IMR-90 (cell line): ENCODE data around the gene DSC3. TPM values are rescaled to one million over a fixed set of nuclear protein-coding genes. Genes with fewer than 3 reads are reported as not detected.
A peak's percentile ranks its signal among the peaks of the same experiment; 100 is the strongest.

Experiments used
- ATAC-seq: fragments of 200-7000 bp; cut with Tn5 transposase; 2 replicates; pipeline ENCODE4 v1.9.1; 2020; ENCODE audit warnings: low read depth, mild to moderate bottlenecking, moderate library complexity
- Bru-seq: library from RNA; stranded (reverse); fragments of 400-500 nt; gene quantifications from one replicate; lab custom pipeline; 2021; lab: Mats Ljungman, UMichigan
- BruChase-seq, 2 experiments: library from RNA; stranded (reverse); fragments of 400-500 nt; gene quantifications; one replicate each; lab custom pipeline; 2021; lab: Mats Ljungman, UMichigan
- BruUV-seq: library from RNA; stranded (reverse); fragments of 400-500 nt; replicated peaks from 2 replicates; lab custom pipeline; 2021; lab: Mats Ljungman, UMichigan
- CTCF ChIA-PET: fragments of 300-600 bp; formaldehyde crosslinking; extraction: SDS; loops from one replicate; lab custom pipeline; 2021; ENCODE audit warnings: antibody characterized with exemption; lab: Yijun Ruan, JAX
- POLR2A ChIA-PET: fragments of 300-600 bp; sonication (Branson Sonifier 250); formaldehyde crosslinking; loops from one replicate; lab custom pipeline; 2022; ENCODE audit warnings: antibody characterized with exemption; ENCODE audit not compliant: unreplicated experiment; lab: Charles Lee
- DNase-seq: peaks from one replicate; pipeline ENCODE4 v3.0.0; 2013
- H2AFZ ChIP-seq: replicated peaks from 2 replicates; pipeline ENCODE3; 2013; ENCODE audit warnings: low read length, mild to moderate bottlenecking; ENCODE audit not compliant: poor library complexity
- H2AK5ac ChIP-seq: 2 replicates; pipeline ENCODE4 v1.6.1; 2013; ENCODE audit warnings: low read depth, low read length, inconsistent platforms
- H2AK9ac ChIP-seq: replicated peaks from 2 replicates; pipeline ENCODE3; 2013; ENCODE audit warnings: mild to moderate bottlenecking, low read depth, low read length, moderate library complexity; ENCODE audit not compliant: poor library complexity
- H2BK120ac ChIP-seq: 2 replicates; pipeline ENCODE4 v1.6.1; 2013; ENCODE audit warnings: low read depth, low read length, inconsistent platforms
- H2BK15ac ChIP-seq: 3 replicates; pipeline ENCODE4 v1.6.1; 2013; ENCODE audit warnings: low read depth, low read length, inconsistent platforms
- H2BK20ac ChIP-seq: 2 replicates; pipeline ENCODE4 v1.6.1; 2013; ENCODE audit warnings: low read depth, mild to moderate bottlenecking, inconsistent platforms, low read length, moderate library complexity
- H2BK5ac ChIP-seq: 2 replicates; pipeline ENCODE4 v1.6.1; 2013; ENCODE audit warnings: mild to moderate bottlenecking, low read depth, low read length, inconsistent platforms; ENCODE audit not compliant: poor library complexity, severe bottlenecking
- H3K14ac ChIP-seq: replicated peaks from 2 replicates; pipeline ENCODE4 v1.6.1; 2013; ENCODE audit warnings: low read depth, low read length, inconsistent platforms
- H3K18ac ChIP-seq: 2 replicates; pipeline ENCODE4 v1.6.1; 2013; ENCODE audit warnings: low read depth, low read length, control low read depth
- H3K23ac ChIP-seq: 2 replicates; pipeline ENCODE4 v1.6.1; 2013; ENCODE audit warnings: low read depth, low read length, inconsistent platforms
- H3K27ac ChIP-seq: 2 replicates; pipeline ENCODE4 v1.5.1; 2013; ENCODE audit warnings: mild to moderate bottlenecking, control low read depth, low read length; ENCODE audit not compliant: insufficient read depth
- H3K27me3 ChIP-seq: 2 replicates; pipeline ENCODE4 v1.6.1; 2013; ENCODE audit warnings: low read length; ENCODE audit not compliant: control insufficient read depth, insufficient read depth
- H3K36me3 ChIP-seq: 2 replicates; pipeline ENCODE4 v1.6.1; 2013; ENCODE audit warnings: low read length, mixed read lengths; ENCODE audit not compliant: control insufficient read depth, insufficient read depth
- H3K4ac ChIP-seq: 2 replicates; pipeline ENCODE4 v1.6.1; 2013; ENCODE audit warnings: low read depth, low read length, inconsistent platforms
- H3K4me1 ChIP-seq: 2 replicates; pipeline ENCODE4 v1.6.1; 2013; ENCODE audit warnings: low read length, mixed read lengths; ENCODE audit not compliant: control insufficient read depth, insufficient read depth
- H3K4me2 ChIP-seq: 2 replicates; pipeline ENCODE4 v1.6.1; 2013; ENCODE audit warnings: low read depth, mild to moderate bottlenecking, control low read depth, low read length, moderate library complexity
- H3K4me3 ChIP-seq: 2 replicates; pipeline ENCODE4 v1.5.1; 2013; ENCODE audit warnings: low read depth, mild to moderate bottlenecking, control low read depth, low read length, moderate library complexity; ENCODE audit not compliant: insufficient read depth
- H3K56ac ChIP-seq: 2 replicates; pipeline ENCODE4 v1.6.1; 2013; ENCODE audit warnings: low read length, inconsistent platforms; ENCODE audit not compliant: insufficient read depth; ENCODE audit errors: extremely low read depth
- H3K79me1 ChIP-seq, 2 experiments: 2 replicates each; pipeline ENCODE4 v1.6.1; 2013; ENCODE audit warnings: low read length in 2 of 2, inconsistent platforms in 1 of 2, low read depth in 1 of 2
- H3K9ac ChIP-seq: 2 replicates; pipeline ENCODE4 v1.6.1; 2013; ENCODE audit warnings: low read depth, low read length, control low read depth
- H3K9me1 ChIP-seq: 2 replicates; pipeline ENCODE4 v1.6.1; 2013; ENCODE audit warnings: low read length, inconsistent platforms; ENCODE audit not compliant: insufficient read depth
- H3K9me3 ChIP-seq: 2 replicates; pipeline ENCODE4 v1.6.1; 2013; ENCODE audit warnings: low read length; ENCODE audit not compliant: control insufficient read depth, insufficient read depth
- H4K20me1 ChIP-seq: 2 replicates; pipeline ENCODE4 v1.6.1; 2013; ENCODE audit warnings: low read length, inconsistent platforms; ENCODE audit not compliant: insufficient read depth
- H4K5ac ChIP-seq: 2 replicates; pipeline ENCODE4 v1.6.1; 2013; ENCODE audit warnings: mild to moderate bottlenecking, low read depth, low read length, control low read depth
- H4K8ac ChIP-seq, 2 experiments: 2 replicates each; pipeline ENCODE4 v1.6.1; 2013; ENCODE audit warnings: low read depth in 2 of 2, low read length in 2 of 2, control low read depth in 1 of 2, inconsistent platforms in 1 of 2
- H4K91ac ChIP-seq: 2 replicates; pipeline ENCODE4 v1.6.1; 2013; ENCODE audit warnings: low read depth, low read length, inconsistent platforms; ENCODE audit not compliant: insufficient read depth
- FOS ChIP-seq: fragments of 150-350 bp; IDR thresholded peaks from 2 replicates; pipeline ENCODE4 v1.6.1; 2016; ENCODE audit warnings: low read depth, low read length
- MXI1 ChIP-seq: IDR thresholded peaks from 2 replicates; pipeline ENCODE4 v1.6.1; 2012; ENCODE audit warnings: low read depth, mild to moderate bottlenecking, low read length, moderate library complexity, borderline replicate concordance
- POLR2A ChIP-seq: IDR thresholded peaks from 2 replicates; pipeline ENCODE4 v1.6.1; 2012; ENCODE audit warnings: mild to moderate bottlenecking, low read depth, low read length
- USF2 ChIP-seq: fragments of 150-350 bp; IDR thresholded peaks from 2 replicates; pipeline ENCODE4 v1.6.1; 2017; ENCODE audit warnings: mild to moderate bottlenecking, antibody characterized with exemption, low read length, low read depth
- WGBS, 2 experiments: methylation state at CpG; one replicate each; pipeline versions ENCODE4 v1.1.5 to v1.1.7; 2013; ENCODE audit warnings: missing lambda C conversion rate in 2 of 2; ENCODE audit not compliant: insufficient read length in 1 of 2; ENCODE audit errors: extremely low coverage in 2 of 2; 5-methylcytosine and 5-hydroxymethylcytosine counted together
- dilution Hi-C: fragments of 300-500 bp; cut with HindIII; formaldehyde crosslinking; loops from one replicate; pipeline ENCODE4 v1.14.3; 2018; ENCODE audit warnings: low sequenced_read_pairs; ENCODE audit not compliant: unreplicated experiment
- in situ Hi-C: fragments of 300-500 bp; cut with MboI; formaldehyde crosslinking; loops from 3 replicates; pipeline ENCODE4 v1.14.3; 2019; ENCODE audit warnings: low sequenced_read_pairs, inconsistent platforms, mixed read lengths
- intact Hi-C: fragments of 100-400 bp; cut with micrococcal nuclease; formaldehyde crosslinking; loops from 2 replicates; pipeline ENCODE4 v1.10.0; 2022
- long read RNA-seq: library from polyadenylated mRNA; unstranded; transcript quantifications from one replicate; pipeline ENCODE4 v2.0.0, GENCODE V29; 2021; ENCODE audit not compliant: unreplicated experiment
- polyA plus RNA-seq, 3 experiments: library from polyadenylated mRNA; depleted of rRNA; stranded (reverse); fragments of >200 nt; gene quantifications; 2 replicates each; pipeline ENCODE4 v1.2.3, GENCODE V29; 2012; ENCODE audit warnings: low replicate concordance in 1 of 3
- total RNA-seq: library from RNA; depleted of rRNA; stranded (reverse); fragments of >200 nt; gene quantifications from 2 replicates; pipeline ENCODE4 v1.2.3, GENCODE V29; 2012; rRNA removed

DSC3 gene
- total RNA-seq (under 0.01 TPM in 2 replicates), polyA plus RNA-seq (2012; rRNA removed) (0.01 and 0.09 TPM in 2 replicates), Bru-seq, nascent RNA (percentile 25 among the genes with signal in this experiment), BruChase-seq, experiment 1, labeled RNA remaining after a 6-hour chase (percentile 22 among the genes with signal in this experiment), BruChase-seq, experiment 2, labeled RNA remaining after a 2-hour chase (percentile 22 among the genes with signal in this experiment)
- polyA plus RNA-seq (2012; cell fraction: cytosol; rRNA removed) = under 0.01 and 0.01 TPM in 2 replicates
- polyA plus RNA-seq (2012; cell fraction: nucleus; rRNA removed; ENCODE audit: low replicate concordance) = 0.03 TPM in 1 of 2 replicates, not detected in the other
- long read RNA-seq, partial matches to known transcripts = 1 of 1 reads
- long read RNA-seq, other reads (novel, unspliced or antisense) = 0 of 1 reads

- H3K18ac ChIP-seq = no peak within 1 kb of the TSS
- intact Hi-C loops = no loop called here
- H2BK20ac ChIP-seq = no peak within 1 kb of the TSS
- H4K8ac ChIP-seq = no peak within 1 kb of the TSS
- H3K9ac ChIP-seq = no peak within 1 kb of the TSS
- BruUV-seq = no TSS peak
- no peak within 1 kb of the TSS for H3K56ac ChIP-seq
- H4K91ac ChIP-seq = no peak within 1 kb of the TSS
- H3K4me2 ChIP-seq = peak within 1 kb of the TSS; percentile 21; the same call in 1 of the 2 replicates
- no peak within 1 kb of the TSS for H3K23ac ChIP-seq
- peak within 1 kb of the TSS; percentile 21 for H2AFZ ChIP-seq
- peaks cover 8% of the 10 kb centered on the region for H3K9me3 ChIP-seq
- H3K4me3 ChIP-seq = no peak within 1 kb of the TSS
- H2AK9ac ChIP-seq = no peak within 1 kb of the TSS
- no peaks in the 10 kb centered on the region for H3K36me3 ChIP-seq
- no peaks in the 10 kb centered on the region for H3K9me1 ChIP-seq
- no peak within 1 kb of the TSS for H2AK5ac ChIP-seq
- dilution Hi-C loops = no loop called here
- no peak for TF ChIP-seq FOS
- no peak for TF ChIP-seq POLR2A
- TF ChIP-seq MXI1 = no peak
- TF ChIP-seq USF2 = no peak
- no peak within 1 kb of the TSS for H2BK5ac ChIP-seq
- H3K4me1 ChIP-seq = no peaks in the 10 kb centered on the region
- in situ Hi-C loops = no loop called here
- H3K79me1 ChIP-seq = no peaks in the 10 kb centered on the region
- no peak within 1 kb of the TSS for H3K14ac ChIP-seq
- POLR2A ChIA-PET = no interaction called here
- DNase-seq (no peak), ATAC-seq (peak; percentile 40)
- H2BK120ac ChIP-seq = no peak within 1 kb of the TSS
- 5% methylated on average over 45 of the region's 73 CpGs; no CpG with 5 or more reads in 1 of the 2 experiments for WGBS, 2 experiments
- no peak within 1 kb of the TSS for H4K5ac ChIP-seq
- no peak within 1 kb of the TSS for H3K27ac ChIP-seq
- no peaks in the 10 kb centered on the region for H4K20me1 ChIP-seq
- H3K27me3 ChIP-seq = peaks cover 21% of the 10 kb centered on the region
- H3K4ac ChIP-seq = no peak within 1 kb of the TSS
- H2BK15ac ChIP-seq = no peak within 1 kb of the TSS
- CTCF ChIA-PET = no interaction called here
Measured at GRCh38 chr18:31042406-31043181, at the start of gene DSC3. DSC3 (minus strand) TSS chr18:31042742; CDS start chr18:31042660, 82 bp downstream.
